Measurements from ENCODE around the gene CDH13.

The CDH13 gene

GRCh38 chr16:83622010-83622409 is 995.2 kb downstream of the CDH13 start:
- no peak for ATAC-seq
- TF ChIP-seq TOX (CRISPR knock-in tag; IDR thresholded peaks at IDR 0.05; ENCODE audit: borderline replicate concordance) = no peak
- TF ChIP-seq ESRRG (CRISPR knock-in tag; IDR thresholded peaks at IDR 0.05) = no peak
- no peak for TF ChIP-seq ZNF70 (CRISPR knock-in tag; IDR thresholded peaks at IDR 0.05)
- no peak for TF ChIP-seq CREB5 (CRISPR knock-in tag; IDR thresholded peaks at IDR 0.05; ENCODE audit: low read depth)
- no peak for TF ChIP-seq POU6F1 (CRISPR knock-in tag; IDR thresholded peaks at IDR 0.05; ENCODE audit: borderline replicate concordance, low read depth)
- TF ChIP-seq TCF4 (CRISPR knock-in tag; IDR thresholded peaks at IDR 0.05; ENCODE audit: borderline replicate concordance) = no peak
- no peak for TF ChIP-seq CSDC2 (CRISPR knock-in tag; IDR thresholded peaks at IDR 0.05)
- no peak for TF ChIP-seq BACH2 (CRISPR knock-in tag; IDR thresholded peaks at IDR 0.05; ENCODE audit: borderline replicate concordance)
- no peak for TF ChIP-seq ZNF8 (CRISPR knock-in tag; IDR thresholded peaks at IDR 0.05)
- TF ChIP-seq OSR1 (CRISPR knock-in tag; IDR thresholded peaks at IDR 0.05) = no peak
- TF ChIP-seq SNAI2 (CRISPR knock-in tag; IDR thresholded peaks at IDR 0.05) = no peak
- no peak for TF ChIP-seq PATZ1 (CRISPR knock-in tag; IDR thresholded peaks at IDR 0.05; ENCODE audit: borderline replicate concordance)
- no peak for TF ChIP-seq TSHZ2 (CRISPR knock-in tag; IDR thresholded peaks at IDR 0.05)
- no peak for TF ChIP-seq ZC3H10 (CRISPR knock-in tag; IDR thresholded peaks at IDR 0.05)
- no peak for TF ChIP-seq GLIS3 (CRISPR knock-in tag; IDR thresholded peaks at IDR 0.05)

- TF ChIP-seq TOX (CRISPR knock-in tag; IDR thresholded peaks at IDR 0.05; ENCODE audit: borderline replicate concordance) (no peak), POU6F1 (CRISPR knock-in tag; IDR thresholded peaks at IDR 0.05; ENCODE audit: borderline replicate concordance, low read depth) (no peak), ARNTL (CRISPR knock-in tag; IDR thresholded peaks at IDR 0.05; ENCODE audit: borderline replicate concordance, low read depth) (no peak), CSDC2 (CRISPR knock-in tag; IDR thresholded peaks at IDR 0.05) (no peak), ZFP30 (CRISPR knock-in tag; IDR thresholded peaks at IDR 0.05) (no peak), PATZ1 (CRISPR knock-in tag; IDR thresholded peaks at IDR 0.05; ENCODE audit: borderline replicate concordance) (no peak), ZFP3 (CRISPR knock-in tag; IDR thresholded peaks at IDR 0.05) (no peak)
- ATAC-seq = no peak
These were observed 996.4 kb downstream of the CDH13 start for GRCh38 chr16:83623091-83623730.

GRCh38 chr16:83623892-83624291 is 997.1 kb downstream of the CDH13 start:
- no peak for ATAC-seq
- TF ChIP-seq PATZ1 (CRISPR knock-in tag; IDR thresholded peaks at IDR 0.05; ENCODE audit: borderline replicate concordance) = no peak
- no peak for TF ChIP-seq CSDC2 (CRISPR knock-in tag; IDR thresholded peaks at IDR 0.05)
- no peak for TF ChIP-seq ZFP30 (CRISPR knock-in tag; IDR thresholded peaks at IDR 0.05)
- no peak for TF ChIP-seq CSRNP3 (CRISPR knock-in tag; IDR thresholded peaks at IDR 0.05)
- no peak for TF ChIP-seq PPARA (CRISPR knock-in tag; IDR thresholded peaks at IDR 0.05; ENCODE audit: borderline replicate concordance)
- TF ChIP-seq ZNF8 (CRISPR knock-in tag; IDR thresholded peaks at IDR 0.05) = no peak
- TF ChIP-seq ESRRG (CRISPR knock-in tag; IDR thresholded peaks at IDR 0.05) = no peak
- TF ChIP-seq CREB5 (CRISPR knock-in tag; IDR thresholded peaks at IDR 0.05; ENCODE audit: low read depth) = no peak

All from SK-N-SH treated with all-trans-retinoic acid at 6 μM for 48 hours (cell line).